RWPE2 (cell line): ENCODE measurements around the gene PRKG1.

Experiments used
- ATAC-seq: fragments of 200-7000 bp; cut with Tn5 transposase; 3 replicates; pipeline ENCODE4 v1.9.1; 2021; ENCODE audit warnings: low read depth
- DNase-seq: peaks from one replicate; pipeline ENCODE4 v3.0.0-alpha.2; 2020; ENCODE audit warnings: low spot score
- H3K27ac ChIP-seq: fragments of 450-650 bp; 2 replicates; pipeline ENCODE4 v1.5.1; 2017; ENCODE audit warnings: mild to moderate bottlenecking; ENCODE audit not compliant: poor library complexity, severe bottlenecking
- H3K27me3 ChIP-seq: fragments of 250-450 bp; sonication (Bioruptor Pico); 2 replicates; pipeline ENCODE4 v1.5.1; 2021; ENCODE audit warnings: mild to moderate bottlenecking, moderate library complexity; ENCODE audit not compliant: insufficient read depth, poor library complexity, severe bottlenecking
- H3K36me3 ChIP-seq: fragments of 250-450 bp; sonication (Bioruptor Pico); 2 replicates; pipeline ENCODE4 v1.5.1; 2020; ENCODE audit warnings: low read depth, mild to moderate bottlenecking, moderate library complexity
- H3K4me1 ChIP-seq: fragments of 250-450 bp; sonication (Bioruptor Pico); 2 replicates; pipeline ENCODE4 v1.5.1; 2021; ENCODE audit warnings: mild to moderate bottlenecking, moderate library complexity; ENCODE audit not compliant: insufficient read depth, poor library complexity, severe bottlenecking
- H3K4me3 ChIP-seq: fragments of 250-450 bp; sonication (Bioruptor Pico); 2 replicates; pipeline ENCODE4 v1.5.1; 2021; ENCODE audit warnings: mild to moderate bottlenecking, moderate library complexity; ENCODE audit not compliant: severe bottlenecking
- H3K9me3 ChIP-seq: fragments of 250-450 bp; sonication (Bioruptor Pico); 2 replicates; pipeline ENCODE4 v1.5.1; 2021; ENCODE audit warnings: mild to moderate bottlenecking, moderate library complexity; ENCODE audit not compliant: severe bottlenecking
- TF ChIP-seq, protein P1 (sequence below): fragments of 450-650 bp; IDR thresholded peaks from one replicate; pipeline ENCODE4 v1.5.1; 2017; ENCODE audit warnings: mild to moderate bottlenecking, moderate library complexity; ENCODE audit not compliant: poor library complexity, severe bottlenecking

PRKG1 gene

DNA sequence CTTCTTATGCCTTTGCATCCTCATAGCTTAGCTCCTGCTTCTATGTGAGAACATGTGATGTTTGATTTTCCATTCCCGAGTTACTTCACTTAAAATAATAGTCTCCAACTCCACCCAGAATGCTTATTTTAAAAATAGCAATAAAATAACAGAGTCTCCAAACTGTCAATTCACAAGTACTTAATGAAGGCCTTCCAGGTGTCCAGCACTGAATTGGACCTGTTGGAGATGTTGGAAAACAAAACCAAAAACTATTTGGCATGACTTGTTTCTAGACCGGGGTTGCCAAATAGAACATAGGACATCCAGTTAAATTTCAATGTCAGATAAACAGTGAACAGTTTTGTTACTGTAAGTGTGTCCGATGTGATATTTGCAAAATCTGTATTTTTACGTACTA, 1031.7 kb downstream of the PRKG1 start:
- Histone ChIP-seq H3K27ac (no peak overlapping the region), H3K9me3 (no peaks in the 10 kb centered on the region), H3K36me3 (no peaks in the 10 kb centered on the region), H3K27me3 (no peaks in the 10 kb centered on the region), H3K4me3 (no peak overlapping the region), H3K4me1 (no peaks in the 10 kb centered on the region)
- DNase-seq (no peak), ATAC-seq (no peak)
- TF ChIP-seq, protein P1, sequence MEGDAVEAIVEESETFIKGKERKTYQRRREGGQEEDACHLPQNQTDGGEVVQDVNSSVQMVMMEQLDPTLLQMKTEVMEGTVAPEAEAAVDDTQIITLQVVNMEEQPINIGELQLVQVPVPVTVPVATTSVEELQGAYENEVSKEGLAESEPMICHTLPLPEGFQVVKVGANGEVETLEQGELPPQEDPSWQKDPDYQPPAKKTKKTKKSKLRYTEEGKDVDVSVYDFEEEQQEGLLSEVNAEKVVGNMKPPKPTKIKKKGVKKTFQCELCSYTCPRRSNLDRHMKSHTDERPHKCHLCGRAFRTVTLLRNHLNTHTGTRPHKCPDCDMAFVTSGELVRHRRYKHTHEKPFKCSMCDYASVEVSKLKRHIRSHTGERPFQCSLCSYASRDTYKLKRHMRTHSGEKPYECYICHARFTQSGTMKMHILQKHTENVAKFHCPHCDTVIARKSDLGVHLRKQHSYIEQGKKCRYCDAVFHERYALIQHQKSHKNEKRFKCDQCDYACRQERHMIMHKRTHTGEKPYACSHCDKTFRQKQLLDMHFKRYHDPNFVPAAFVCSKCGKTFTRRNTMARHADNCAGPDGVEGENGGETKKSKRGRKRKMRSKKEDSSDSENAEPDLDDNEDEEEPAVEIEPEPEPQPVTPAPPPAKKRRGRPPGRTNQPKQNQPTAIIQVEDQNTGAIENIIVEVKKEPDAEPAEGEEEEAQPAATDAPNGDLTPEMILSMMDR = no peak

DNA sequence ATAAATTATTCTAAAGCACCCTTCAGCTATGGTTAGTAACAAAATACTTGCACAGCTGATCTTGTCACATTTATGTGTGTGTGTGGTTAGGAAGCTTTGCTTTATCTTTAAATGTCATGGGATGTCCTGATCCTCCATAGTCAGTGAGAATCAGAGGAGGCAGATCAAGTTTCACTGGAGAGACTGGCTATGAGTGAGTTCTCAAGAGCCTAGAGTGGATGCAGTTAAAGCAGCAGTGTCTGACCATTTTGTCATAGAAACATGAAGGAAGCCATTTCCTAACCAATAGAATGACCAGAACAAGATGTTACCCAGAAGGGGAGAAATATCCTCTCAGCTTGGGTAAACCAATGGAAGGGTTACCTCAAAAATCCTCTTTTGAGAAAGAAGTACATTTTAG, 1032.6 kb downstream of the PRKG1 start:
- Histone ChIP-seq H3K9me3 (no peaks in the 10 kb centered on the region), H3K36me3 (no peaks in the 10 kb centered on the region), H3K4me3 (no peak overlapping the region), H3K27me3 (no peaks in the 10 kb centered on the region), H3K27ac (no peak overlapping the region), H3K4me1 (no peaks in the 10 kb centered on the region)
- ATAC-seq (no peak), DNase-seq (no peak)
- TF ChIP-seq, protein P1 = no peak

DNA sequence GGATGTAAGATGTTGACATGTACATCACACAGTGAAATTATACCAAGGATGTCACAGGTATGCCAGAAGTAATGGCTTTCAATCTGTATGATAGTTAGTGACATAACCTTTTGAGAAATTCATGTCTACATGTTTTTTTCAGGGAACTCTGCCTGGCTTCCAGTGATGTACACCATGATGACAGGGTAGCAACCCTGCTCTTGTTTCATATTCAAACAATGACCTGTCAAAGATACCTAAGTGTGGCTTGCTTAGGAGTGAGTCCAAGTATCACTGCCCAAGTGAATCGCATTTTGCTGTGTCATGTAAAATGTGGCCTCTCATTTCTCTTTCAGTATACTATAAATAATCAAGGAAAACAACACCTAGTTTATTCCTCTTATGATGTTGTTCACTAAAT, 1033.9 kb downstream of the PRKG1 start:
- no peak overlapping the region for H3K27ac ChIP-seq
- H3K36me3 ChIP-seq = no peaks in the 10 kb centered on the region
- TF ChIP-seq, protein P1 = no peak
- no peaks in the 10 kb centered on the region for H3K9me3 ChIP-seq
- no peak for ATAC-seq
- H3K4me3 ChIP-seq = no peak overlapping the region
- DNase-seq = no peak
- H3K27me3 ChIP-seq = no peaks in the 10 kb centered on the region
- no peaks in the 10 kb centered on the region for H3K4me1 ChIP-seq

DNA sequence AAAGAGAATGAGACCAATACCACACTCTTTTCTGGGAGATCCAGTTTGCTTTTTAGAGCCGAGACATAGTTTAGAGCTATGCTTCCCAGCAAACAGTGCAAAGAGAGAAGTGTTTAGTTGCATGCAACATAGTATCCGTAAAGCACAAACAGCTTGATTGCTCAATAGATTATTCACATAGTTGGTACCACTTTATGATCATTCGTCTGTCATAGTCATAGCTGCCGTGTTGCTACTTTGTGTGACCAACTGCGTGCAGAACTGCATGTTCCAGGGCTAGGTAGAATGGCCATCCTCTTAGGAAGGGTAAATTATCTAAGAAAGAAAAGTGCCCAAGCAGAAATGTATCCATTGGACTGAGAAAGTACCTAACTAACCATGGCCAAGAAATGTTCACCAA, 1036.3 kb downstream of the PRKG1 start:
- Histone ChIP-seq H3K36me3 (no peaks in the 10 kb centered on the region), H3K27me3 (no peaks in the 10 kb centered on the region), H3K9me3 (no peaks in the 10 kb centered on the region), H3K4me1 (peaks cover under 1% of the 10 kb centered on the region), H3K27ac (no peak overlapping the region), H3K4me3 (no peak overlapping the region)
- no peak for ATAC-seq
- TF ChIP-seq, protein P1 = no peak
- DNase-seq = no peak

- H3K4me3 ChIP-seq = no peak overlapping the region
- no peak overlapping the region for H3K27ac ChIP-seq
- ATAC-seq (no peak), DNase-seq (no peak)
- H3K4me1 ChIP-seq = peaks cover 4% of the 10 kb centered on the region
- no peaks in the 10 kb centered on the region for H3K9me3 ChIP-seq
- TF ChIP-seq, protein P1 = no peak
- H3K27me3 ChIP-seq = no peaks in the 10 kb centered on the region
- H3K36me3 ChIP-seq = no peaks in the 10 kb centered on the region
Measured at GRCh38 chr10:52111101-52111891, 1037.0 kb downstream of the PRKG1 start.
